Right cardiac atrium (tissue), 5 donors: ENCODE measurements around the gene LRP8. TPM values are rescaled to one million over a fixed set of nuclear protein-coding genes. Genes with fewer than 3 reads are reported as not detected.

ENCODE experiments used
- ATAC-seq, 2 donors: fragments of 200-7000 bp; cut with Tn5 transposase; one replicate each; pipeline versions ENCODE4 v1.8.0 to v1.9.1; 2020; ENCODE audit warnings: moderate library complexity in 2 of 2, mild to moderate bottlenecking in 1 of 2
- DNase-seq, 3 donors: peaks; one replicate each; pipeline ENCODE4 v3.0.0-alpha.2; 2020
- H3K27ac ChIP-seq: one replicate; pipeline ENCODE4 v1.5.1; 2013; ENCODE audit warnings: mild to moderate bottlenecking, low read length, control low read depth, moderate library complexity
- H3K27me3 ChIP-seq: one replicate; pipeline ENCODE4 v1.6.1; 2013; ENCODE audit not compliant: control insufficient read depth, insufficient read depth
- H3K4me1 ChIP-seq: one replicate; pipeline ENCODE4 v1.6.1; 2013; ENCODE audit warnings: low read length; ENCODE audit not compliant: control insufficient read depth, insufficient read depth
- H3K4me3 ChIP-seq: one replicate; pipeline ENCODE4 v1.5.1; 2013; ENCODE audit warnings: low read length, control low read depth
- H3K9me3 ChIP-seq: one replicate; pipeline ENCODE4 v1.6.1; 2013; ENCODE audit warnings: low read length; ENCODE audit not compliant: control insufficient read depth
- WGBS: extraction: QIAGEN DNeasy Blood & Tissue Kit; methylation state at CpG from one replicate; pipeline ENCODE4 v1.1.7; 2013; 5-methylcytosine and 5-hydroxymethylcytosine counted together
- intact Hi-C, 4 donors: fragments of 100-400 bp; cut with DNase I; formaldehyde crosslinking; loops; one replicate each; pipeline versions ENCODE4 v1.11.0 to v1.14.0; 2022 to 2023
- polyA plus RNA-seq: library from polyadenylated mRNA; stranded (reverse); fragments of 200-250 nt; gene quantifications from one replicate; pipeline ENCODE4 v1.2.3, GENCODE V29; 2013
- total RNA-seq, 4 donors: library from RNA; stranded (reverse); fragmentation: NEBNext Ultra II Directional; extraction: Animal tissue kit (Norgen Biotek cat#: 25700); gene quantifications; one replicate each; pipeline ENCODE4 v1.2.1, GENCODE V29; 2021
- donor health status: healthy with polysubstance abuse.
- donor health status: DM: no; HTN: yes; CAD: no.
- donor health status: DM: no; HTN: no; CAD: no.
- donor health status: DM: no; HTN: yes; CAD: no; lungs with severe emphysema.
- donor health status: DM: yes; HTN: yes; CAD: no.

The LRP8 gene
- total and polyA plus RNA-seq, 5 donors = 0.27 to 2.6 (median 1.3) TPM

- no peaks in the 10 kb centered on the region for H3K4me1 ChIP-seq
- 62% methylated on average over 4 of the region's 4 CpGs for WGBS
- ATAC-seq = no peak
- intact Hi-C loops = no loop called here
- no peak overlapping the region for H3K27ac ChIP-seq
- no peak overlapping the region for H3K4me3 ChIP-seq
- no peaks in the 10 kb centered on the region for H3K9me3 ChIP-seq
- DNase-seq = no peak
- no peaks in the 10 kb centered on the region for H3K27me3 ChIP-seq
Measured at GRCh38 chr1:53359225-53359933, 31.5 kb upstream of the LRP8 start.

GRCh38 chr1:53356637-53357036, 28.8 kb upstream of the LRP8 start:
- H3K27me3 ChIP-seq = no peaks in the 10 kb centered on the region
- ATAC-seq = no peak
- H3K4me1 ChIP-seq = no peaks in the 10 kb centered on the region
- no peak overlapping the region for H3K27ac ChIP-seq
- no peaks in the 10 kb centered on the region for H3K9me3 ChIP-seq
- intact Hi-C loops = no loop called here
- H3K4me3 ChIP-seq = no peak overlapping the region
- no peak for DNase-seq

GRCh38 chr1:53354119-53354518, 26.2 kb upstream of the LRP8 start:
- Histone ChIP-seq H3K4me3 (no peak overlapping the region), H3K4me1 (no peaks in the 10 kb centered on the region), H3K9me3 (no peaks in the 10 kb centered on the region), H3K27ac (no peak overlapping the region), H3K27me3 (no peaks in the 10 kb centered on the region)
- DNase-seq (no peak), ATAC-seq (no peak)
- intact Hi-C loops = no loop called here

- no peaks in the 10 kb centered on the region for H3K9me3 ChIP-seq
- intact Hi-C loops = no loop called here
- no peak overlapping the region for H3K27ac ChIP-seq
- 78% methylated on average over 1 of the region's 1 CpG for WGBS
- H3K4me1 ChIP-seq = no peaks in the 10 kb centered on the region
- ATAC-seq (no peak), DNase-seq (no peak)
- H3K27me3 ChIP-seq = no peaks in the 10 kb centered on the region
- no peak overlapping the region for H3K4me3 ChIP-seq
Measured at GRCh38 chr1:53352561-53352960, 24.7 kb upstream of the LRP8 start.

GRCh38 chr1:53350853-53351767, 23.2 kb upstream of the LRP8 start:
- ATAC-seq (no peak), DNase-seq (no peak)
- no peak overlapping the region for H3K27ac ChIP-seq
- no peaks in the 10 kb centered on the region for H3K4me1 ChIP-seq
- 76% methylated on average over 8 of the region's 8 CpGs for WGBS
- H3K4me3 ChIP-seq = no peak overlapping the region
- H3K9me3 ChIP-seq = no peaks in the 10 kb centered on the region
- intact Hi-C loops = no loop called here
- no peaks in the 10 kb centered on the region for H3K27me3 ChIP-seq

- DNase-seq (no peak), ATAC-seq (no peak)
- H3K4me3 ChIP-seq = no peak overlapping the region
- no peaks in the 10 kb centered on the region for H3K27me3 ChIP-seq
- no peaks in the 10 kb centered on the region for H3K9me3 ChIP-seq
- WGBS = 82% methylated on average over 7 of the region's 7 CpGs
- no peak overlapping the region for H3K27ac ChIP-seq
- intact Hi-C loops = no loop called here
- H3K4me1 ChIP-seq = no peaks in the 10 kb centered on the region
Measured at GRCh38 chr1:53349968-53350852, 22.3 kb upstream of the LRP8 start.

GRCh38 chr1:53349369-53349835, 21.5 kb upstream of the LRP8 start:
- intact Hi-C loops = no loop called here
- WGBS = 87% methylated on average over 5 of the region's 5 CpGs

GRCh38 chr1:53348486-53349368, 20.9 kb upstream of the LRP8 start:
- H3K27me3 ChIP-seq = no peaks in the 10 kb centered on the region
- no peak overlapping the region for H3K4me3 ChIP-seq
- no peaks in the 10 kb centered on the region for H3K9me3 ChIP-seq
- H3K27ac ChIP-seq = no peak overlapping the region
- H3K4me1 ChIP-seq = no peaks in the 10 kb centered on the region
- WGBS = 69% methylated on average over 21 of the region's 21 CpGs
- ATAC-seq = peak in 1 of 2 donors; percentile 29
- intact Hi-C loops = no loop called here
- no peak for DNase-seq

More at GRCh38 chr1:53349369-53349835, 21.5 kb upstream of the LRP8 start:
- no peaks in the 10 kb centered on the region for H3K9me3 ChIP-seq
- ATAC-seq = no peak
- no peaks in the 10 kb centered on the region for H3K27me3 ChIP-seq
- H3K27ac ChIP-seq = no peak overlapping the region
- DNase-seq = no peak
- H3K4me3 ChIP-seq = no peak overlapping the region
- H3K4me1 ChIP-seq = no peaks in the 10 kb centered on the region

GRCh38 chr1:53346814-53347176, 18.9 kb upstream of the LRP8 start:
- H3K4me3 ChIP-seq = no peak overlapping the region
- H3K4me1 ChIP-seq = no peaks in the 10 kb centered on the region
- H3K27ac ChIP-seq = no peak overlapping the region
- no peak for ATAC-seq
- no peaks in the 10 kb centered on the region for H3K9me3 ChIP-seq
- intact Hi-C loops = no loop called here
- no peaks in the 10 kb centered on the region for H3K27me3 ChIP-seq
- WGBS = 69% methylated on average over 3 of the region's 3 CpGs
- no peak for DNase-seq
